ENCODE results near the gene SLC4A3.

The SLC4A3 gene

DNA sequence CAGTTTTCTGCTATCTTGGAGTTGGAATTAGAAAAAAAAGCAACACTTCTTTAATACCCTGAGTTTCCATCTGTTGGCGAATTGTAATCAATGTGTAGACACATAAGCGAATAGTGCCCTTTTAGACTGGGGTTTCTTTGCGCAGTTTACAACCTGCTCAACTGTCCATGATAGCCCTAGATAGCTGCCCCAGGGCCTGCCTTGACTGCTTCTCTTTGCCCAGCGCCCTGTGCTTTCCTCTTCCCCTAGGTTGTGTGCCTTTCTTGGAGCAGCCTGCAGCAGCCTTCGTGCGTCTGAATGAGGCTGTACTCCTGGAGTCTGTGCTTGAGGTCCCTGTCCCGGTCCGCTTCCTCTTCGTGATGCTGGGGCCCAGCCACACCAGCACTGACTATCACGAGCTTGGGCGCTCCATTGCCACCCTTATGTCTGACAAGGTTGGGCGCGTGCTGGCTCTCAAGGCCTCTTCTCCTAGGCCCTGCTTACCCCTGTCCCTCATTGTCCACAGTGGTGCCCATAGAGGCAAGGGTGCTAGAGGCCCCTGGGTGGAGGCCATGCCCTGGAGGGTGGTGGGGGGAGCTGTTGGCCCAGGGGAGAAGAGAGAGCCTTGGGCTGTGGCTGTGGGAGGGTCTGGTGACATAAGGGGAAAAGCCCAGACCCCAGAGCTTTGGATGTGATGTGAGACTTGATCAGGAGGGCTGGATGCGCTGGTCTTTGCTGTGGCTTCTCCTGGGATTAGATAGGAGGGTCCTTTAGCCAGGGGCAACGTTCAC is 6.9 kb downstream of the SLC4A3 start:
- no peak for DNase-seq

- no peak for DNase-seq
Observed at GRCh38 chr2:219634951-219635751, 7.7 kb downstream of the SLC4A3 start.

- DNase-seq: no peak
Observed at GRCh38 chr2:219636144-219636915, 8.9 kb downstream of the SLC4A3 start.

DNA sequence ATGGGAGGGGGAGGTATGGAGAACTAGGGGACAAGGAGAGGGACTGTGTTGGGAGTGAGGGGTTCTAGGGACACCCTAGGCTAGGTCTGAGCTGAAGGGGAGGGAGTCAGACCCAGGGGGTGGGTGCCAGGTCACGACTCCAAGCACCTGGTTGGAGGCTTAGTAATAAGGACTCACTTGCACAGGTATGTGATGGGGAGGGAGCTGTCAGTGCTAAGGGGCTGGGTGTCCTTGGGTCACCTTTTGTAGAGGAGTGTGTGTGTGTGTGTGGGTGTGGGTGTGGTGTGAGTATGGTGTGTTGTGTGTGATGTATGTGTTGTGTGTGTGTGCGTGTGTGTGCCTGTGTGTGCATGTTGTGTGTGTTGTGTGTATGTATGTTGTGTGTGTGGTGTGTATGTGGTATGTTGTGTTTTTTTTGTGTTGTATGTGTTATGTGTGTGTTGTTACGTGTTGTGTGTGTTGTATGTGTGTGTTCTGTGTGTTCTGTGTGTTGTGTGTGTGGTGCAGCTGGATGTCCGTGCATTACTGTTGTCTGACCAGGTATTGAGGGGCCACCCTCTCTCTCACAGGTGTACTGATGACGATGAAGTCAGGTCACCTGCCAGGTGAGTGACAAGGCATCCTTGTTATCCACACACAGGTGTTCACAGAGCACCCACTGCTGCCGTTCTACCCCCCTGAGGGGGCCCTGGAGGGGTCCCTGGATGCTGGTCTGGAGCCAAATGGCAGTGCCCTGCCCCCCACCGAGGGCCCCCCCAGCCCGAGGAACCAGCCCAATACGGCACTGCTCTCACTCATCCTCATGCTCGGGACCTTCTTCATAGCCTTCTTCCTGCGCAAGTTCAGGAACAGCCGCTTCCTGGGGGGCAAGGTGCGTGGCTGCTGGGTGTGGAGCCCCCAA is 9.8 kb downstream of the SLC4A3 start:
- no peak for DNase-seq

- no peak for DNase-seq
Observed at GRCh38 chr2:219637842-219638185, 10.4 kb downstream of the SLC4A3 start.

GRCh38 chr2:219638217-219638947 is 11.0 kb downstream of the SLC4A3 start:
- DNase-seq: no peak

GRCh38 chr2:219638948-219639755 is 11.7 kb downstream of the SLC4A3 start:
- no peak for DNase-seq

GRCh38 chr2:219641390-219642068 is 14.1 kb downstream of the SLC4A3 start:
- DNase-seq: no peak

DNA sequence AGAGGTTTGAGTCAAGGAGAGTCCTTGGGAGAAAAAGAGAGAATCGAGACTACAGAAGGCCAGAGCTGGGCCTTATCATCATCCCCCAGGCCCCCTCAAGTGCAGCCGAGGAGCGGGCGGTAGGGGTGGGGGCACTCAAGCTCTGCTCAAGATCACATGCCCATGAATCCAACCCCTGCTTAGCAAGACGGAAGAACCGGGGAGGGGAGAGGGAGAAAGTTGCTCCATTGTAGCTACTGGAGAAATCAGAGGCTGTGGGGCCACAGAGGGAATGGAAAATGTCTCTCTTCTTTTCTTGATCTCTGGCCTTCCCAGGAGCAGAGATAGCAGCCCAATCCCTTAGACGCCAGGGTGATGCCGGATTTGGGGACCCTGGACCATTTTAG is 14.6 kb downstream of the SLC4A3 start:
- no peak for DNase-seq

GRCh38 chr2:219642465-219643083 is 15.1 kb downstream of the SLC4A3 start:
- DNase-seq: peak; percentile 90

DNA sequence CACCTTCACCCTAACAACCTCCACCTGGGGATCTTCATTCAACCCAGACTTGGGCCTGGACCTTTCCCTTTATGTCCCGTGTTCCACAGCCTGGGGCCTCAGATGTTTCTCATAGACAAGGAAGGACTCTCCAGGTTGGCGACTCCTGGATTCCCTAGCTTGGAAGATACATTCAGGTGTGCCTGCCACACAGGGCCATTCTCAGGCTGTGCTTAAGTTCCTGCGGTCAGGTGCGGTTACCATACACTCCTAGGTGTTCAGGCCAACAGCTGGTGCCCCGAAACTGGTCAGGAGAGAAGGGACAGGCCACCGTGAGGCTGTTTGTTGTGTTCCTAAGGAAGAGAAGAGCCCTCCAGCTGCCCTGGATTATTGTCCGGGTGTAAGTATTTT is 15.6 kb downstream of the SLC4A3 start:
- DNase-seq: no peak

- DNase-seq: no peak
Observed at GRCh38 chr2:219643788-219644398, 16.5 kb downstream of the SLC4A3 start.

- no peak for DNase-seq
Observed at GRCh38 chr2:219644801-219645480, 17.5 kb downstream of the SLC4A3 start.

- DNase-seq: no peak
Observed at GRCh38 chr2:219645631-219646527, 18.4 kb downstream of the SLC4A3 start.

DNA sequence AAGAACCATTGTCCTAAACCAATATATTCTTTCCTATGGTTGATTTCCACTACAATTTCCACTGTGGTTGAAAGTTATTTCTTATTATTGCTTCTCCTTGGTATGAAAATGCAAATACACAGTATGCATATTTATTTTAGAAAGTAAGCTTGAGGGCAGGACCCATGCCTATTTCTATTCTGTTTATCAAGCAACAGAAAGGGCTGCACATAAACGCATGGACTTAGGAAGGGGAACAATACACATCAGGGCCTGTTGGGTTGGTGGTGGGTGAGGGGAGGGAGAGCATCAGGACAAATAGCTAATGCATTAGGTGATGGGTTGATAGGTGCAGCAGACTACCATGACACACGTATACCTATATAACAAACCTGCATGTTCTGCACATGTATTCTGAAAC is 20.7 kb downstream of the SLC4A3 start:
- DNase-seq: no peak

DNA sequence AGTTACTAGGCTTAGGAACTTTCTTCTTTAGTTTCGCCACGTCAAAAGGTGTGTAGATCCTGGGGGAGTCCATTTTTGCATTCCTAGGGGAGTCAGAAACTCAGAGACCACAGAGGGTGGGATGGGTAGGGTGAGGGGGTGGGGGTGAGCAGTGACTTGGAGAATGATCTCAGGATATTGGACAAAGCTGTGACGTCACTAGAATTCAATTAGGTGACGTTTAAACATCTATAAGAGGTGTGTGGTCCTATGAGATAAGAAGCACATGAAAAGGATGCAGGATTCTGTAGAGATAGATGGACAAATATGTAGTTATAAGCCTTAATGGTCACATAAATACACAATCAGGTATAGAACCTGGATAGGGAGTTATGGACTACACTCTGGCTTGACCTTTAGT is 21.5 kb downstream of the SLC4A3 start:
- DNase-seq: no peak

DNA sequence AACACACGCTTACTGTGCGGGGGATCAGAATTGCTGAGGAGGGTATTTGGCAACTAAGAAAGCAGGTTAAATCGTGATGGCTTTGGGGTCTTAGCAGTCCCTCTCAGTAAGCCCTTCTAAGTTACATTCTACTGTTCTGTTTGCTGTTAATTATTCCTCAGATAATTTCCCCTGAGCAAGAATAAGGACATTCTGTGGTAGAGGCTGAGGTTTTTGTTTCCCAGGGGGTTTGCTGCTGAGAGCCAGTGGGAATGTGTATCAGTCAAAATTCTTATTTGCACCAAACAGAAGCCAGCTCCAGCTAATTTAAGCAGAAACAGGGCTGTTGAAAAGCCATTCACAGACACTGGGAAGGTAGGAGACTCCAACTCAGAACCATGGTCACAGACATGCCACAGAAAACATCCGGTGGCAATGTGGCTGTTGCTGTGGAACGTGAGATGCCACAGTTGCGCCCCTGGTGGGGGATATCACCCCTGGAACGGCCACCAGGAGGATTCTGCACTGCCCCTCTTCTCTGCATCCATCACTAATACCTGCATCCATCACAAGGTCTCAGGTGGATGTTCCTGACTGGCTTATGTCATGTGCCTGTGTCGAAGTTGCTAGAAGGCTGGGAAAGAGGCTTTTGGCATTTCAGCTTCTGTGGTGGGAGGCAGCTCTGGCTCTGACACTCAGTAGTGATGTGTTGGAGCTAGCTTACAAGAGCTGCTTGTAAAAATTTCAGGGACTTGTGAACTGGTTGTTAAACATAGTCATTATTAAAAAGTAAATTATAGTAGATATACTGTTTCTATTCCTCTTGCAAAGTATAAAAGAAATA is 23.2 kb downstream of the SLC4A3 start:
- no peak for DNase-seq

Measured in stimulated activated CD4-positive, alpha-beta T cell treated with anti-CD3 and anti-CD28 coated beads, Interleukin-4, amount 100 ng/mL, for 1 hour (primary cell).